Liver (tissue), 9 donors: ENCODE measurements around the gene FLYWCH2. TPM values are rescaled to one million over a fixed set of nuclear protein-coding genes. Genes with fewer than 3 reads are reported as not detected.

Experiments
- DNase-seq: peaks from one replicate; pipeline ENCODE4 v3.0.0-alpha.2; 2017; ENCODE audit warnings: low spot score
- H3K27ac ChIP-seq, 2 donors: one replicate each; pipeline ENCODE4 v1.7.0; 2013; ENCODE audit warnings: inconsistent platforms in 2 of 2, low read length in 2 of 2, control low read depth in 1 of 2, low read depth in 1 of 2, mild to moderate bottlenecking in 1 of 2
- H3K27me3 ChIP-seq, 4 donors: one replicate each; pipeline versions ENCODE4 v1.6.1 to v1.7.0; 2013; ENCODE audit warnings: low read length in 3 of 4, inconsistent platforms in 1 of 4, mild to moderate bottlenecking in 1 of 4, moderate library complexity in 1 of 4; ENCODE audit not compliant: control insufficient read depth in 4 of 4, insufficient read depth in 4 of 4
- H3K36me3 ChIP-seq, 4 donors: one replicate each; pipeline versions ENCODE4 v1.6.1 to v1.7.0; 2013; ENCODE audit warnings: low read length in 3 of 4, mild to moderate bottlenecking in 3 of 4, low read depth in 1 of 4, moderate library complexity in 1 of 4; ENCODE audit not compliant: control insufficient read depth in 4 of 4, insufficient read depth in 3 of 4
- H3K4me1 ChIP-seq, 4 donors: one replicate each; pipeline versions ENCODE4 v1.6.1 to v1.7.0; 2013; ENCODE audit warnings: low read length in 3 of 4, mild to moderate bottlenecking in 3 of 4, moderate library complexity in 1 of 4; ENCODE audit not compliant: control insufficient read depth in 4 of 4, insufficient read depth in 4 of 4
- H3K4me3 ChIP-seq, 3 donors: one replicate each; pipeline versions ENCODE4 v1.6.1 to v1.7.0; 2013; ENCODE audit warnings: low read length in 3 of 3, control low read depth in 1 of 3, low read depth in 1 of 3, mild to moderate bottlenecking in 1 of 3
- H3K9ac ChIP-seq, 2 donors: one replicate each; pipeline ENCODE4 v1.7.0; 2013; ENCODE audit warnings: low read length in 2 of 2, mild to moderate bottlenecking in 2 of 2, moderate library complexity in 2 of 2, control low read depth in 1 of 2, low read depth in 1 of 2
- H3K9me3 ChIP-seq, 4 donors: one replicate each; pipeline versions ENCODE4 v1.6.1 to v1.7.0; 2013; ENCODE audit warnings: low read length in 3 of 4; ENCODE audit not compliant: control insufficient read depth in 4 of 4
- CTCF ChIP-seq: fragments of 150-350 bp; IDR thresholded peaks from 2 replicates; pipeline ENCODE4 v1.5.1; 2017; ENCODE audit warnings: improper control_type of control experiment, low read depth, low read length; ENCODE audit not compliant: missing input control
- FOXA2 ChIP-seq: IDR thresholded peaks from 2 replicates; pipeline ENCODE4 v1.6.1; 2016; ENCODE audit warnings: antibody characterized with exemption
- NR2F2 ChIP-seq: IDR thresholded peaks from 2 replicates; pipeline ENCODE4 v1.6.1; 2016; ENCODE audit warnings: antibody characterized with exemption
- RAD21 ChIP-seq, 2 donors: IDR thresholded peaks; 2 replicates each; pipeline ENCODE4 v1.6.1; 2016; ENCODE audit warnings: antibody characterized with exemption in 2 of 2, mild to moderate bottlenecking in 2 of 2
- RXRA ChIP-seq, 2 donors: IDR thresholded peaks; 2 replicates each; pipeline ENCODE4 v1.6.1; 2017 to 2018; ENCODE audit warnings: antibody characterized with exemption in 2 of 2, mild to moderate bottlenecking in 1 of 2
- YY1 ChIP-seq: IDR thresholded peaks from 2 replicates; pipeline ENCODE4 v1.6.1; 2016; ENCODE audit warnings: antibody characterized with exemption, mild to moderate bottlenecking
- ZBTB33 ChIP-seq: IDR thresholded peaks from 2 replicates; pipeline ENCODE4 v1.6.1; 2016; ENCODE audit warnings: antibody characterized with exemption
- WGBS: extraction: QIAGEN DNeasy Blood & Tissue Kit; methylation state at CpG from one replicate; pipeline ENCODE4 v1.1.7; 2013; 5-methylcytosine and 5-hydroxymethylcytosine counted together
- polyA plus RNA-seq, 2 donors: library from polyadenylated mRNA; stranded (reverse) in 1 of 2; unstranded in 1 of 2; fragments of 200-250 nt in 1 of 2; fragments of >200 nt in 1 of 2; fragmentation: Nextera tagmentation in 1 of 2; extraction: Ambion mirVana in 1 of 2; gene quantifications; one replicate each; pipeline versions ENCODE4 v1.2.1 to v1.2.3, GENCODE V29; 2013 to 2015
- total RNA-seq, 2 donors: library from RNA; depleted of rRNA; stranded (reverse); fragments of >200 nt; gene quantifications; one replicate each; pipeline ENCODE4 v1.2.3, GENCODE V29; 2014
- TF ChIP-seq, protein P1 (sequence below): IDR thresholded peaks from 2 replicates; pipeline ENCODE4 v1.6.1; 2016; ENCODE audit warnings: antibody characterized with exemption
- donor health status: healthy.
- donor health status: healthy.
- donor health status: healthy.
- donor health status: healthy.
- donor health status: healthy.

Gene FLYWCH2
- total and polyA plus RNA-seq, 4 donors = 4.9 to 21.0 (median 8.6) TPM

GRCh38 chr16:2914233-2914632 lies 31.2 kb downstream of the FLYWCH2 start (continued):
- TF ChIP-seq CTCF (no peak), YY1 (no peak)

GRCh38 chr16:2915196-2915929 lies 32.3 kb downstream of the FLYWCH2 start:
- no peak for DNase-seq
- no peak overlapping the region for H3K27ac ChIP-seq
- no peaks in the 10 kb centered on the region for H3K9me3 ChIP-seq
- H3K4me1 ChIP-seq = peaks cover 0 to 18% (median 14%) of the 10 kb centered on the region in 4 donors
- H3K9ac ChIP-seq = no peak overlapping the region
- no peak overlapping the region for H3K4me3 ChIP-seq
- H3K27me3 ChIP-seq = no peaks in the 10 kb centered on the region
- H3K36me3 ChIP-seq = peaks cover 0 to 5% (median 0%) of the 10 kb centered on the region in 4 donors
- WGBS = 89% methylated on average over 13 of the region's 13 CpGs
- TF ChIP-seq FOXA2 = no peak
- TF ChIP-seq NR2F2 = no peak
- TF ChIP-seq RXRA (IDR thresholded peaks at IDR 0.05) = no peak
- TF ChIP-seq, protein P1, sequence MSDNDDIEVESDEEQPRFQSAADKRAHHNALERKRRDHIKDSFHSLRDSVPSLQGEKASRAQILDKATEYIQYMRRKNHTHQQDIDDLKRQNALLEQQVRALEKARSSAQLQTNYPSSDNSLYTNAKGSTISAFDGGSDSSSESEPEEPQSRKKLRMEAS = no peak
- TF ChIP-seq ZBTB33 = no peak
- TF ChIP-seq CTCF = no peak

DNA sequence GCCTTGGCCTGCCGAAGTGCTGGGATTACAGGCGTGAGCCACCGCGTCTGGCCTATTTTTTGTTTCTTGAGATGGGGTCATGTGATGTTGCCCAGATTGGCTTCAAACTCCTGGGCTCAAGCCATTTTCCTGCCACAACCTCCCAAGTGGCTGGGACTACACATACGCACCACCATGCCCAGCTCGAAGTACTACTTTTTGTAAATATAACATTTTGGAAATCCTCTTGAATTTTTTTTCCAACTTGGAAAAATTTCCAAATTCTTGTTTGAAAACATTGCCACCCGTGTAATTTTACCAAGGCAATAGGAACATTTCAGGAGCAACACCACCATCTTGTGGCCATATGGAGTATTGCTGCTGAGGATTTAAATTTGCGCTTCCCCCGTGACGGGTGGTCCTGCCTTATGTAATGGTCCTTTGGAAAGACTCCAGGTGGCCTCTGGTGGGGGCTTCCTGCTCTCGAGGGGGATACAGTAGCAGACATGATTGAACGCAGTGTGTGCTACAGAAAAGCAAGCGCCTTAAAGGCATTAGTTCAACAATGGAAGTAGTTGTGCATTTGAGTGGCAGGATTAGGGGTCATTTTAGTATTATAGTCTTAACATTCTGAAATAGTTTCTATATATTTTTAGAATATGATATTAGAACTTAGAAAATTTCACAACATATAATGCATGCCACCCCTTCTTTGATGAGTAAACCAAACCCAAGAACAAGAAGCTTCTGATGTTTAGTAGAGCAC lies 36.7 kb downstream of the FLYWCH2 start:
- H3K4me3 ChIP-seq = no peak overlapping the region
- 15% methylated on average over 13 of the region's 13 CpGs for WGBS
- DNase-seq = peak; percentile 76
- no peak overlapping the region for H3K27ac ChIP-seq
- TF ChIP-seq RAD21 (IDR thresholded peaks at IDR 0.05) (peak; percentile 90 to 91), RXRA (IDR thresholded peaks at IDR 0.05) (no peak), CTCF (peak; percentile 95)
- peaks cover 0 to 4% (median under 1%) of the 10 kb centered on the region in 4 donors for H3K36me3 ChIP-seq
- H3K9ac ChIP-seq = no peak overlapping the region
- peaks cover 0 to 2% (median 0%) of the 10 kb centered on the region in 4 donors for H3K4me1 ChIP-seq
- no peaks in the 10 kb centered on the region for H3K9me3 ChIP-seq
- H3K27me3 ChIP-seq = no peaks in the 10 kb centered on the region
